Activated CD4-positive, alpha-beta T cell treated with anti-CD3 and anti-CD28 coated beads, Interleukin-2, amount 10 ng/mL, durations not matched to agents 24 days and 14 days (primary cell): Measurements from ENCODE around the gene BARX1. TPM values are rescaled to one million over a fixed set of nuclear protein-coding genes. Genes with fewer than 3 reads are reported as not detected.
"Not testable (repeated sequence)": the region's sequence is repeated elsewhere in the genome, so short reads cannot be mapped to it uniquely, and the experiment has no call there.

ENCODE experiments used
- DNase-seq: peaks from one replicate; pipeline ENCODE4 v3.0.0; 2022
- H3K27ac Mint-ChIP-seq: one replicate; pipeline ENCODE4 v1.8.0; 2022; ENCODE audit warnings: mild to moderate bottlenecking, mixed read lengths
- H3K27me3 Mint-ChIP-seq: one replicate; pipeline ENCODE4 v1.8.0; 2022; ENCODE audit warnings: mixed read lengths
- H3K36me3 Mint-ChIP-seq: one replicate; pipeline ENCODE4 v1.8.0; 2022; ENCODE audit warnings: low read depth, mild to moderate bottlenecking, mixed read lengths
- H3K4me1 Mint-ChIP-seq: one replicate; pipeline ENCODE4 v1.8.0; 2021; ENCODE audit warnings: mixed read lengths
- H3K4me3 Mint-ChIP-seq: one replicate; pipeline ENCODE4 v1.8.0; 2022; ENCODE audit warnings: mild to moderate bottlenecking, moderate library complexity, mixed read lengths
- H3K9me3 Mint-ChIP-seq: one replicate; pipeline ENCODE4 v1.8.0; 2021; ENCODE audit warnings: mixed read lengths
- intact Hi-C: fragments of 100-400 bp; cut with micrococcal nuclease; formaldehyde crosslinking; loops from one replicate; pipeline ENCODE4 v1.15.1; 2023
- total RNA-seq: library from RNA; stranded (reverse); gene quantifications from 2 replicates; pipeline ENCODE4 v1.2.3, GENCODE V29; 2022

The BARX1 gene
- total RNA-seq, 1 donor from 2014 or later: 0.61 TPM

DNA sequence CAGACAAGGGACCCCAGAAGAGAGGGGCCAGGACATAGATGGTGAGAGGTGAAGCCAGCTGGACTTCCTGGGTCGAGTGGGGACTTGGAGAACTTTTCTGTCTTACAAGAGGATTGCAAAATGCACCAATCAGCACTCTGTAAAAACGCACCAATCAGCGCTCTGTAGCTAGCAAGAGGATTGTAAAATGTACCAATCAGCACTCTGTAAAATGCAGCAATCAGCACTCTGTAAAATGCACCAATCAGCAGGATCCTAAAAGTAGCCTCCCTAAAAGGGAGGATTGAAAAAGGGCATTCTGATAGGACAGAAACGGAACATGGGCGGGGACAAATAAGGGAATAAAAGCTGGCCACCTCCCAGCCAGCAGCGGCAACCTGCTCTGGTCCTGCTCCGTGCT, 15.6 kb downstream of the BARX1 start:
- not testable (repeated sequence) for H3K4me3 Mint-ChIP-seq

DNA sequence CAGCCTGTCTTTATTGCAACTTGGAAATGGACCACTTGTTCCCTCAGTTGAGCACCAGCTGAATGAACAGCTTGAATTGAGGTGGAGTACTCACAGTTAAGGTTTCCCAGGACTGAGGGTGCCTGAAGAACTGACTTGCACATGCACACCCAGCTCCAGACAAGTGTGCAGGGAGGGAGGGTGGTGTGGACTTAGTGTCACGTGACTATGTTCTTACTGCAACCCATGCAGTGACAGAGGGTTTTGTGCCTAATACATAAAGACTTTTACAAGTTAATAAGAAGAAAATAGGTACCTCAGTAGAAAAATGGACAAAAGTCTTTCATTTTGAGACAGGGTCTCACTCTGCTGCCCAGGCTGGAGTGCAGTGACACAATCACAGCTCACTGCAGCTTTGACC, 18.0 kb downstream of the BARX1 start:
- Mint-ChIP-seq H3K27me3 (peaks cover 16% of the 10 kb centered on the region), H3K27ac (no peak overlapping the region), H3K9me3 (no peaks in the 10 kb centered on the region), H3K36me3 (no peaks in the 10 kb centered on the region), H3K4me1 (no peaks in the 10 kb centered on the region), H3K4me3 (no peak overlapping the region)
- intact Hi-C loops: no loop called here
- no peak for DNase-seq

More for the DNA sequence above, 15.6 kb downstream of the BARX1 start:
- intact Hi-C loops, DNase-seq, H3K27ac Mint-ChIP-seq, H3K4me1 Mint-ChIP-seq, H3K36me3 Mint-ChIP-seq, H3K9me3 Mint-ChIP-seq: not testable (repeated sequence)
- H3K27me3 Mint-ChIP-seq: peaks cover 38% of the 10 kb centered on the region

DNA sequence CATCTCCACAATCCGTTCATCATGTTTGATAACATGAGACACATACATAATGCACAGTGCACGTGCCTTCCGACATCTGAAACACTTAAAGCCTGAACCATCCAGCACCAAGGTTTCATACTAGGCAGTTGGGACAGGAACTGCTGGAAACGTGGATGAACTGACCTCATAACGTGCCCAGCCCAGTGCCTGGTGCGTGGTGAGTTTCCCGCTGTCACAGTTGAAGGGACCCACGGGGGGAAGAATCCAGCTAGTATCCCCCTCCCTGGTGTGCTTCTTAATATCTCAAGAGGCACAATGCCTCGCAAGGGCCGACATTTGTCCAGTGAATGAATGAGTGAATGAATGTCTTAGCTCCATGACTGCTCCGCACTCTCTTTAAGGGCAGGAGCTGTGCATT, 23.2 kb downstream of the BARX1 start:
- Mint-ChIP-seq H3K36me3 (no peaks in the 10 kb centered on the region), H3K9me3 (no peaks in the 10 kb centered on the region), H3K27ac (no peak overlapping the region), H3K4me3 (no peak overlapping the region), H3K27me3 (peaks cover 15% of the 10 kb centered on the region), H3K4me1 (no peaks in the 10 kb centered on the region)
- no peak for DNase-seq
- intact Hi-C loops: no loop called here

DNA sequence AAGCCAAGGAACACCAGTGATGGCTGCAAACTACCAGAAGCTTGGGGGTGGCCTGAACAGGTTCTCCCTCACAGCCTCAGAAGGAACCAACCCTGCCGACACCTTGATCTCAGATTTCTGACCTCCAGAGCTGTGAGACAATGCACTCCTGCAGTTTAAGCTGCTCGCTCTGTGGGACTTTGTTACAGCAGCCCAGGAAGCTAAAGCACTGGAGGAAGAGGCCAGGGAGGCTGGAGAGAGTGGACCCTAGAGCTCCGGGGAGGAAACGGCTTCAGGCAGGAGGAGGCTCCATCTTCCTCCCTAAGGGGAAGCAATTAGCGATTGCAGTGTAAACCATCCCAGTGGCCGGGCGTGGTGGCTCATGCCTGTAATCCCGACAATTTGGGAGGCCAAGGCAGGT, 25.1 kb downstream of the BARX1 start:
- no peak for DNase-seq
- Mint-ChIP-seq H3K4me3 (no peak overlapping the region), H3K27me3 (peaks cover 12% of the 10 kb centered on the region), H3K9me3 (no peaks in the 10 kb centered on the region), H3K36me3 (no peaks in the 10 kb centered on the region), H3K27ac (no peak overlapping the region), H3K4me1 (no peaks in the 10 kb centered on the region)
- intact Hi-C loops: no loop called here

DNA sequence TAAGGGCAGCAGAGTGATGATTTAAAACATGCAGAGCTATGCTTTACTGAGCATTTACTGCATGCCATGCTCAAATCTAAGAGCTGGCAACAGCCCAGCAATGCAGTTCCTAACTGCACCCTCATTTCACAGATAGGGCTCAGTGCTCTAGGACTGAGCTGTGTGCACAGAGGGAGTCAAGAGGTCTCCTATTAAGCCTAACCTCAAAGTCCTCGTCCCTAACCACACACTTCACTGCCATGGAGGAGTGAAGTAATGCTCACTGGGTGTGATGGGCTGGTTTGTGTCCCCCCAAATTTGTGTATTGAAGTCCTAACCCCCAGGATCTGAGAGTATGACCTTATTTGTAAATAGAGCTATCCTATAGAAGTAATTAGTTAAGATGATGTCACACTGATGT, 25.9 kb downstream of the BARX1 start:
- H3K27ac Mint-ChIP-seq: no peak overlapping the region
- no peaks in the 10 kb centered on the region for H3K36me3 Mint-ChIP-seq
- DNase-seq: no peak
- intact Hi-C loops: no loop called here
- H3K4me3 Mint-ChIP-seq: no peak overlapping the region
- peaks cover 12% of the 10 kb centered on the region for H3K27me3 Mint-ChIP-seq
- H3K9me3 Mint-ChIP-seq: no peaks in the 10 kb centered on the region
- H3K4me1 Mint-ChIP-seq: no peaks in the 10 kb centered on the region

DNA sequence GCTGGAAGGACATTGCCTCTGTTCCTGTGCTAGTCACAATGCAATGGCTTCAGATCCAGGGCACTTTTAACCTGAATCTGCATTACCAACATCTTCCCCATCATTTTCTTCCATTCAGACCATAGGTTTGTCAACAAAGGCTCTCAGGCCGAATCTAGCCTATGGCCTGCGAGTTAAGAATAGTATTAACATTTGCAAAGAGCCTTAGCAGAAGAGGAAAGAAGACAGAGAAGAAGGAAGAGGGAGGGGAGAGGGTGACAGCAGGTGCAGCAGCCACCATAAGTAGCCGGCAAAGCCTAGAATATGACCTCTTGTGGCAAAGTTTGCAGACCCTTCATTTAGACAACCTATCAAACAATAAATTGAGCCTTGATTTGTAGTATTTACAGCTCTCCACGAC, 32.6 kb downstream of the BARX1 start:
- no peaks in the 10 kb centered on the region for H3K9me3 Mint-ChIP-seq
- H3K4me3 Mint-ChIP-seq: no peak overlapping the region
- H3K27me3 Mint-ChIP-seq: no peaks in the 10 kb centered on the region
- no peaks in the 10 kb centered on the region for H3K4me1 Mint-ChIP-seq
- no peaks in the 10 kb centered on the region for H3K36me3 Mint-ChIP-seq
- DNase-seq: no peak
- H3K27ac Mint-ChIP-seq: no peak overlapping the region
- intact Hi-C loops: no loop called here

DNA sequence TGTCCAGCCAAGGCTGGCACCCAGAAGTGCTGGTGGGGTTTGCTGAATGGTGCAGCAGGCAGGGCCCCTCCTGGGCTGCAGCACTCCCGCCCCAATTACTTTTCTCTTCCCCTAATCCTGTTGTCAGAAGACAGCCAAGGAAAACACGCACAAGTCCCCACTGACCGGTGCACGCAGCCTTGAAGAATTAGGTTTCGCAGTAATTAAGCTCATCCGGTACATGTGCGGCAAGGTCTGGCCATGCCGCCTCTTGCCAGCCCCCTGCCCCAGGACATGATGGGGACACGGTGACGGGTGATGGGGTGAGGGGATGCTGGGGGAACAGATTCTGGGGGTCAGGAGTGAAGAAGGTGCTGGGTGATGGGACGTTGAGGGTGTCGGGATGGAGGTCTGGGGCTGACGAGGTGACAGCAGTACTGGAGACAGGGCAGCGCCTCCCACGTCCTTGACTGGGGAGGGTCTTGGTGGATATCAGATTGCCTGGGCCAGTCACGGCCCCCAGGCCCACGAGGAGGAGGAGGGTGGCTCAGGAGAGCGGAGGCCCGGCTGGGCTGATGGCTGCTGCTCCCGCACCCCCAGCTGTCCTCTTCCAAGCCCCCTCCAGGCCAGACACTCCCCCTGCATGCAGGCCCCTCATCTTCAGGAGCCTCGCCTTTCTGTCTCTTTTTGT, 34.9 kb downstream of the BARX1 start:
- Mint-ChIP-seq H3K27me3 (no peaks in the 10 kb centered on the region), H3K36me3 (no peaks in the 10 kb centered on the region), H3K27ac (no peak overlapping the region), H3K4me3 (no peak overlapping the region), H3K4me1 (no peaks in the 10 kb centered on the region), H3K9me3 (no peaks in the 10 kb centered on the region)
- intact Hi-C loops: no loop called here
- DNase-seq: no peak

DNA sequence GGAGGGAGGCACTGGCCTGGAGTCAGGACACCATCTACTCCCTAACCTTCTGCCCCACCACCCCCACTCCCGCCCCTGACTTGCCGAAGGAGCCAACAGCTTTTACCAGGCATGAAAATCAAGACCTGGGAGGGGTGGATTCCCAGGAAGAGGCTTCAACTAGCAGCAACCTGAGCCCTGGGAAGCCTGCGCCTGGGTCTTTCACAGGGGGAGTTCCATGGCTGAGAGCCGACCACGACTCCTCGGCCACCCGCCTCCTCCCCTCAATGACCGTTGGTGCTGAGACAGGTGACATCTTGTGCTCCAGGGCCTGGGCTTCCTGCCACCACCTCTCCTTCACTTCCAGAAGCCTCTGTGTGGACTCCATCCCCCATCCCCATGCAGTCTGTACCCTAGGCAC, 37.1 kb downstream of the BARX1 start:
- Mint-ChIP-seq H3K36me3 (no peaks in the 10 kb centered on the region), H3K27ac (no peak overlapping the region), H3K4me1 (no peaks in the 10 kb centered on the region), H3K9me3 (no peaks in the 10 kb centered on the region), H3K4me3 (no peak overlapping the region), H3K27me3 (no peaks in the 10 kb centered on the region)
- DNase-seq: no peak
- intact Hi-C loops: no loop called here

DNA sequence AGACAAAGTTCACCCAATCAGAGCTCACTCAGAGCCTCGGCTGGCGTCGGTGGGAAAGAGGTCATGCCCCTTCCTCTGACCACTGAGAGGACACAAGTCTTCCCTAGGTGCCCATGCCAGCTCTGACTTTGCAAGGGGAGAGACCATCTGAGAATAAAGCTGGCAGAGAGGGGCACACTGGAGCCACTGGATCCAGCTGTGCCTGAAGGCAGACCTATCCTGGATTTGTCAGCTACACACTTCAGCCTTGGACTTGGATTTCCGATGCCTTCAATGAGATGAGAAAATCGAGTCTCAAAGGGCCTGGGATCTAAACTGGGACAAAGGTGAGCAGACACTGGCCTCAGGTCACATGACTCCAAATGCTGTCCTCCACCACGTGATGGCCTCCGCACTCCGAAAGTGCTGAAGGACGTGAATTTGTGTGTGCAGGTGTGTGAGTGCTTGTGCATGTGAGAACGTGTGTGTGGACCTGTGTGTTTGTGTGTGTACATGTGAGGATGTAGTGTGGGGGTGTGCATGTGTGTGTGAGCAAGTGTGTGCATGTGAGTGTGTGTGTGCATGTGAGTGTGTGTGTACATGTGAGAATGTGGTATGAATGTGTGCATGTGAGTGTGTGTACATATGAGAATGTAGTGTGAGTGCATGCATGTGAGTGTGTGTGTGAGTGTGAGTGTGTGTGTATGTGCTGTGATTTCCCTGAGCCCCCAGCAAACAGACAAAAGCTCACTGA, 37.9 kb downstream of the BARX1 start:
- H3K27me3 Mint-ChIP-seq: no peaks in the 10 kb centered on the region
- no peaks in the 10 kb centered on the region for H3K9me3 Mint-ChIP-seq
- no peaks in the 10 kb centered on the region for H3K4me1 Mint-ChIP-seq
- no peak overlapping the region for H3K27ac Mint-ChIP-seq
- DNase-seq: no peak
- no peak overlapping the region for H3K4me3 Mint-ChIP-seq
- no peaks in the 10 kb centered on the region for H3K36me3 Mint-ChIP-seq
- intact Hi-C loops: no loop called here

DNA sequence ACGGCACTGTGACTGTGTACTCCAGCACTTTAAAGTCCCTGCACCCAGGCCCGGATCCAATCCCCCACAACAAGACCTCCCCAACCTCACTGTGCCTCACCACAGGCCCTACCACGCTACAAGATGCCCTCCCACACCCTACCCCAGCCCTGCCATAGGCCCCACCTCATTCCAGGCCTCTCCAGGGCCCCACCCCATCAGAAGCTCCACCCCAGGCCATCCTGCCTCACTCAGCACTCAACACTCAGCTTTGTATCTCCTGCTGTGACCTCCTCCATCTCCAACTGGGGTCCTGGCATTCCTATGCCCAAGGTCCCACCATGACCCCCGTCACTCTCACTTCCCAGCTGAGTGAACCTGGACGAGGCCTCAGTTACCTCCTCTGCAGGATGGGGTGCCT, 38.8 kb downstream of the BARX1 start:
- intact Hi-C loops: no loop called here
- Mint-ChIP-seq H3K36me3 (no peaks in the 10 kb centered on the region), H3K4me1 (no peaks in the 10 kb centered on the region), H3K9me3 (no peaks in the 10 kb centered on the region), H3K4me3 (no peak overlapping the region), H3K27ac (no peak overlapping the region), H3K27me3 (no peaks in the 10 kb centered on the region)
- DNase-seq: no peak

DNA sequence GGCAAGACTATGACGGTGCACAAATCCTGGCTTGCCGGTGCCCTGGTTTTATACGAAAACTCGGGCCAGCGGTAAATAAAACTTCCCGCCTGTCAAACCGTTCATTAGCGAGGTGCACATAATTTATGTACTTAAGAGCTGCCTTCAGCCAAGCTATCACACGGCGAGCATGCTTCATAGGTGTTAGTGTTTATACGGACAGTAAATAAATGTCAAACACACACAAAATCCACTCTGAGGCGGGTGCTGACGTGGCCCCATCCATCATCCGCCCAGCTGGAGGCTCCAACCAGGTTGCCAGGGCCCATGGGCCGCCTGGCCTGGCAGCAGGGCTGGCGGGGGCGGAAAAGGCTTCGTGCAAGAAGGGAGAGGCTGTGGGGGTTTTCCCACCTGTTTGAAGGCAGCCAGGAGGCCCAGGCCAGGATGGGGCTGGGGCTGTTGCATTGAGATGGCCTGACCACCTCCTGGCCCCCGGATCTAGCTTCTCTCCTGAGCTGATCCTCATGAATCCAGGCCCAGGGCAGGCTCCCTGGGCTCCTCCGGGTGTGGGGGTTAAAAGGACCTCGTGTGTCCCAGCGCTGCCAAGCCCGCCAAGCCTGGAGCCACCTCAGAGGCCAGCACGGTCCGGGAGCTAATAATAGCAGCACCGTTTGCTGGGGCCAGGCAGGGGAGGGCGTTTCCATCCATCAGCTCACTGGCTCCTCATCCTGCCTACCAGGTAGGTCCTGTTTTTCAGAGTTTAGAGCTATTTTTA, 43.2 kb downstream of the BARX1 start:
- Mint-ChIP-seq H3K9me3 (no peaks in the 10 kb centered on the region), H3K4me1 (peaks cover 3% of the 10 kb centered on the region), H3K27me3 (no peaks in the 10 kb centered on the region), H3K36me3 (no peaks in the 10 kb centered on the region), H3K4me3 (no peak overlapping the region), H3K27ac (no peak overlapping the region)
- DNase-seq: no peak
- intact Hi-C loops: no loop called here

DNA sequence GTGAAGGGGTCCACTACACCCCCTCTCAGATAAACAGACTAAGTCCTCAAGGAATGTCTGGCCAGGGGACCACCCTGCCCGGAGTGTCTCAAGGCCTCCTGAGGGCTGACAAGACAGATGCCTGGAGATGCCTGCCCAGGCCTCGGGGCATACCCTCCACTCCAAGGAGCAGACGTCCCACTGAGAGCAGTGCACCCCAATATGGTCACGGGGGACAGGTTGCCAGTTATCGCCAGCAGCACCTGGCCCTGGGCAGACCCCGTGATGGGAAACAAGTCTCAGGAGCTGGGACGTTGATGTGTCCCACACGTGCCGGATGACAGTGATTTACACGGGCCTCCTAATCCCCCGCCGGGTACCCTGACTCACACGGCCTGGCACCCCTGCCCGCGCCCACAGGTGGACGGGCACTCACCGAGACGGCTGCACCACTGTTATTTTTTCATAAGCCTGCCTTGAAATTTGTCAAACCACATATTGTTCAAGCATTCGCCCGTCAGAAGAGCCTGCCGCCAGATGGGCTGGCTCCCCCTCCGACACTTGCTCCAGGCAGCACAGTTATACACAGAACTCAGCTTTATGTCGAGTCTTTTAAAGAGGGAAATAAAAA, 43.9 kb downstream of the BARX1 start:
- no peaks in the 10 kb centered on the region for H3K27me3 Mint-ChIP-seq
- no peaks in the 10 kb centered on the region for H3K36me3 Mint-ChIP-seq
- no peaks in the 10 kb centered on the region for H3K9me3 Mint-ChIP-seq
- intact Hi-C loops: no loop called here
- H3K27ac Mint-ChIP-seq: no peak overlapping the region
- no peak for DNase-seq
- H3K4me3 Mint-ChIP-seq: no peak overlapping the region
- H3K4me1 Mint-ChIP-seq: peaks cover 3% of the 10 kb centered on the region

DNA sequence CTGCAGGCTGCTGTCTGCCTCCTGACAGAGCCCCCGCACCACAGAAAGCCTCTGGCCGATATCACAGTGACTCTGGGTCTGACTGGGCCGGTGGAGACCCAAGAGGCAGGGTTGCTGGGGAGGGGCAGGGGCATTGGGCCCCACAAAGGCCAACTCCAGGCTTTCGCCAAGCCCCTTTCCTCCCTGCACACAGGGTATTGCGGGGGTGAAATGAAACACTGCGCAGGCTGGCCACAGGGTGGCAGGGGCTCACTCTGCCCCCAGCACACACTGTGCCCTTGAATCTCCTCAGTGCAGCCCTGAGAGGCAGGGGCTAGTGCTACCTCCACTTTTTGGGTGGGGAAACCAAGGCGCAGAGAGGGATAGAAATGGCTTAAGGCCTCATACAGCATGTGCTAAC, 44.6 kb downstream of the BARX1 start:
- H3K4me1 Mint-ChIP-seq: peaks cover 3% of the 10 kb centered on the region
- DNase-seq: no peak
- intact Hi-C loops: no loop called here
- H3K4me3 Mint-ChIP-seq: no peak overlapping the region
- H3K27ac Mint-ChIP-seq: no peak overlapping the region
- H3K36me3 Mint-ChIP-seq: no peaks in the 10 kb centered on the region
- H3K27me3 Mint-ChIP-seq: no peaks in the 10 kb centered on the region
- H3K9me3 Mint-ChIP-seq: no peaks in the 10 kb centered on the region

DNA sequence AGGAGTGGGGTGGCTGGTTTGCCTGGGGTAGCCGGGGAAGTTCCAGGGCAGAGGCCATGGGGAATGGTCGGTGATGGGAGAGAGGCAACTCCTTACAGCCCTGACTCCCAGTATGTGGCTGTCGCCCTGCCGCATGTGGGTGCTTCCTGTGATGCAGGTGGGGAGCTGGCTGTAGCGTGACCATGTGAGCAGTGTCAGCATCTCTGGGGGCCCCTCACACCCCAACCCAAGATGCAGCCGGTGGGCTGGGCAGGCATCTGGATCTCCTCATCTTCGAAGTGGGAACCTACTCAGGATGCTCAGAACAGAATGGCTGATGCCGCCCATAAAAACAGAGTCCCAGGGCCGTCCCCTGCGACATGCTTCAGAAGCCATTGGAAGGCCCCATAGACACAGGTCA, 45.0 kb downstream of the BARX1 start:
- H3K27me3 Mint-ChIP-seq: no peaks in the 10 kb centered on the region
- H3K4me3 Mint-ChIP-seq: no peak overlapping the region
- DNase-seq: no peak
- no peaks in the 10 kb centered on the region for H3K36me3 Mint-ChIP-seq
- peaks cover 3% of the 10 kb centered on the region for H3K4me1 Mint-ChIP-seq
- H3K27ac Mint-ChIP-seq: no peak overlapping the region
- intact Hi-C loops: no loop called here
- no peaks in the 10 kb centered on the region for H3K9me3 Mint-ChIP-seq
